Sigmoid colon (tissue), 4 donors: Measurements from ENCODE around the gene MED17.

Experiments
- EP300 ChIP-seq, 4 donors: sonication (generic); formaldehyde crosslinking; IDR thresholded peaks; one replicate each; pipeline ENCODE4 v1.6.1; 2017; ENCODE audit warnings: antibody characterized with exemption in 4 of 4
- TF ChIP-seq, protein P1 (sequence below), 4 experiments: fragments of 450-650 bp in 3 of 4; fragments of 200-600 bp in 1 of 4; IDR thresholded peaks; one replicate each; pipeline ENCODE4 v1.5.1; 2016 to 2019; ENCODE audit warnings: antibody characterized with exemption in 4 of 4, mild to moderate bottlenecking in 3 of 4, moderate library complexity in 2 of 4

DNA sequence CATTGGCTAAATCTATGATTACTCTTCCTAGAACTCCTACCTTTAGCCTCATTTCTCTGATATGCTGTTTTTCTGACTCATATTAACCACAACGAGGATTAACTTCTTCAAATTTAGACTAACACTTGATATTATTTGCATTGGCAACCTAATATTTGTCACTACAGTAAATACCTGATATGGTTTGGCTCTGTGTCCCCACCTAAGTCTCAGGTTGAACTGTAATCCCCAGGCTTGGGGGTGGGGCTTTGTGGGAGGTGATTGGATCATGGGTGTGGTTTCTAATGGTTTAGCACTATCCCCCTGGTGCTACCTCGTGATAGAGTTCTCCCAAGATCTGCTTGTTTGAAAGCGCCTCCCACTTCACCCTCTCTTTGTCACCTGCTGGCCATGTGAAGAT is 17.1 kb upstream of the MED17 start:
- TF ChIP-seq, protein P1, sequence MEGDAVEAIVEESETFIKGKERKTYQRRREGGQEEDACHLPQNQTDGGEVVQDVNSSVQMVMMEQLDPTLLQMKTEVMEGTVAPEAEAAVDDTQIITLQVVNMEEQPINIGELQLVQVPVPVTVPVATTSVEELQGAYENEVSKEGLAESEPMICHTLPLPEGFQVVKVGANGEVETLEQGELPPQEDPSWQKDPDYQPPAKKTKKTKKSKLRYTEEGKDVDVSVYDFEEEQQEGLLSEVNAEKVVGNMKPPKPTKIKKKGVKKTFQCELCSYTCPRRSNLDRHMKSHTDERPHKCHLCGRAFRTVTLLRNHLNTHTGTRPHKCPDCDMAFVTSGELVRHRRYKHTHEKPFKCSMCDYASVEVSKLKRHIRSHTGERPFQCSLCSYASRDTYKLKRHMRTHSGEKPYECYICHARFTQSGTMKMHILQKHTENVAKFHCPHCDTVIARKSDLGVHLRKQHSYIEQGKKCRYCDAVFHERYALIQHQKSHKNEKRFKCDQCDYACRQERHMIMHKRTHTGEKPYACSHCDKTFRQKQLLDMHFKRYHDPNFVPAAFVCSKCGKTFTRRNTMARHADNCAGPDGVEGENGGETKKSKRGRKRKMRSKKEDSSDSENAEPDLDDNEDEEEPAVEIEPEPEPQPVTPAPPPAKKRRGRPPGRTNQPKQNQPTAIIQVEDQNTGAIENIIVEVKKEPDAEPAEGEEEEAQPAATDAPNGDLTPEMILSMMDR (IDR thresholded peaks at IDR 0.05), result no peak
- no peak for TF ChIP-seq EP300 (IDR thresholded peaks at IDR 0.05)
